CD4-positive, alpha-beta T cell treated with Interleukin-21 for 1 hour (primary cell): ENCODE measurements around the gene LRIG3.
"Not testable (repeated sequence)": the region's sequence is repeated elsewhere in the genome, so short reads cannot be mapped to it uniquely, and the experiment has no call there.

Source experiments
- DNase-seq: peaks from one replicate; pipeline ENCODE4 v3.0.0-alpha.2; 2020

The LRIG3 gene

GRCh38 chr12:58920102-58920960, at the start of gene LRIG3:
TSS of gene LRIG3 (minus strand) at chr12:58920504. CDS start at chr12:58920235, 269 bp downstream.
- DNase-seq: no peak

- no peak for DNase-seq
Measured at GRCh38 chr12:58969237-58969636, 48.9 kb upstream of the LRIG3 start.

- no peak for DNase-seq
Measured at GRCh38 chr12:58967561-58967960, 47.3 kb upstream of the LRIG3 start.

GRCh38 chr12:58966939-58967338, 46.6 kb upstream of the LRIG3 start:
- DNase-seq: no peak

- no peak for DNase-seq
Measured at GRCh38 chr12:58965568-58965967, 45.3 kb upstream of the LRIG3 start.

GRCh38 chr12:58963844-58964243, 43.5 kb upstream of the LRIG3 start:
- no peak for DNase-seq

GRCh38 chr12:58961906-58962305, 41.6 kb upstream of the LRIG3 start:
- DNase-seq: no peak

GRCh38 chr12:58961166-58961565, 40.9 kb upstream of the LRIG3 start:
- DNase-seq: no peak

GRCh38 chr12:58959639-58960300, 39.5 kb upstream of the LRIG3 start:
- DNase-seq: no peak

- DNase-seq: no peak
Measured at GRCh38 chr12:58957298-58957697, 37.0 kb upstream of the LRIG3 start.

GRCh38 chr12:58955849-58956248, 35.5 kb upstream of the LRIG3 start:
- DNase-seq: no peak

- DNase-seq: no peak
Measured at GRCh38 chr12:58954002-58954401, 33.7 kb upstream of the LRIG3 start.

- DNase-seq: no peak
Measured at GRCh38 chr12:58950739-58951100, 30.4 kb upstream of the LRIG3 start.

GRCh38 chr12:58949954-58950738, 29.8 kb upstream of the LRIG3 start:
- DNase-seq: not testable (repeated sequence)

GRCh38 chr12:58943079-58943478, 22.8 kb upstream of the LRIG3 start:
- no peak for DNase-seq

GRCh38 chr12:58942345-58942744, 22.0 kb upstream of the LRIG3 start:
- no peak for DNase-seq

- no peak for DNase-seq
Measured at GRCh38 chr12:58939399-58940100, 19.2 kb upstream of the LRIG3 start.

- DNase-seq: no peak
Measured at GRCh38 chr12:58938440-58938839, 18.1 kb upstream of the LRIG3 start.

- DNase-seq: no peak
Measured at GRCh38 chr12:58934528-58934927, 14.2 kb upstream of the LRIG3 start.

- DNase-seq: no peak
Measured at GRCh38 chr12:58932806-58933681, 12.7 kb upstream of the LRIG3 start.

GRCh38 chr12:58931518-58931917, 11.2 kb upstream of the LRIG3 start:
- no peak for DNase-seq

GRCh38 chr12:58930770-58931324, 10.5 kb upstream of the LRIG3 start:
- DNase-seq: no peak
